ENCODE results near the gene WASHC3. TPM values are rescaled to one million over a fixed set of nuclear protein-coding genes. Genes with fewer than 3 reads are reported as not detected.

Gene WASHC3
- 29.1 to 31.7 TPM (median 30.9 TPM) in 5 replicates for total RNA-seq (2022; extraction: Qiagen RNA extraction)

GRCh38 chr12:102061560-102062418, at the start of gene WASHC3:
TSS of gene WASHC3 (minus strand) at chr12:102061991. CDS start at chr12:102061962, 29 bp downstream.

Other genes starting within 250 kb of the WASHC3 start
- 10.7 to 16.2 TPM (median 13.5 TPM) in 5 replicates for gene GNPTAB, start 231.0 kb downstream of the WASHC3 start, total RNA-seq (2022; extraction: Qiagen RNA extraction)
- gene DRAM1, start 184.4 kb downstream of the WASHC3 start, total RNA-seq (2022; extraction: Qiagen RNA extraction) = 17.5 to 23.4 TPM (median 19.2 TPM) in 5 replicates
- gene NUP37, start 58.1 kb upstream of the WASHC3 start, total RNA-seq (2022; extraction: Qiagen RNA extraction) = 61.0 to 78.7 TPM (median 65.5 TPM) in 5 replicates
- 15.3 to 26.1 TPM (median 19.7 TPM) in 5 replicates for gene PARPBP, start 58.2 kb upstream of the WASHC3 start, total RNA-seq (2022; extraction: Qiagen RNA extraction)
- gene PMCH, start 135.8 kb upstream of the WASHC3 start, total RNA-seq (2022; extraction: Qiagen RNA extraction) = not detected in 5 replicates

Measured in A549 treated with Hydrocortisone at 1 μM for 4 hours (cell line).